Tibial nerve (tissue), 4 donors: Measurements from ENCODE around the gene URI1. TPM values are rescaled to one million over a fixed set of nuclear protein-coding genes. Genes with fewer than 3 reads are reported as not detected.

Experiments
- DNase-seq, 2 donors: peaks; one replicate each; pipeline ENCODE4 v3.0.0-alpha.2; 2019; ENCODE audit warnings: low spot score in 2 of 2
- H3K27ac ChIP-seq, 4 donors: fragments of 200-600 bp; sonication (generic) in 3 of 4; one replicate each; pipeline ENCODE4 v1.5.1; 2017 to 2019; ENCODE audit warnings: mild to moderate bottlenecking in 1 of 4
- H3K27me3 ChIP-seq, 2 donors: fragments of 200-600 bp; sonication (generic) in 1 of 2; one replicate each; pipeline versions ENCODE4 v1.5.1 to v1.6.0; 2017 to 2019
- H3K36me3 ChIP-seq, 3 donors: fragments of 200-600 bp; sonication (generic); one replicate each; pipeline ENCODE4 v1.5.1; 2018 to 2019
- H3K4me1 ChIP-seq, 4 donors: fragments of 200-600 bp; sonication (generic) in 3 of 4; one replicate each; pipeline ENCODE4 v1.5.1; 2017 to 2019
- H3K4me3 ChIP-seq, 4 donors: fragments of 200-600 bp; sonication (generic) in 3 of 4; one replicate each; pipeline ENCODE4 v1.5.1; 2017 to 2019; ENCODE audit warnings: mild to moderate bottlenecking in 1 of 4, moderate library complexity in 1 of 4
- H3K9me3 ChIP-seq, 4 donors: fragments of 200-600 bp; sonication (generic) in 3 of 4; one replicate each; pipeline ENCODE4 v1.5.1; 2017 to 2019
- CTCF ChIP-seq, 5 experiments: fragments of 200-600 bp in 3 of 5; fragments of 450-650 bp in 2 of 5; sonication (generic) in 3 of 5; IDR thresholded peaks; one replicate each; pipeline ENCODE4 v1.5.1; 2016 to 2019; ENCODE audit warnings: antibody characterized with exemption in 5 of 5, mild to moderate bottlenecking in 3 of 5, moderate library complexity in 2 of 5
- EP300 ChIP-seq, 2 donors: sonication (generic); formaldehyde crosslinking; IDR thresholded peaks; one replicate each; pipeline ENCODE4 v1.6.1; 2017; ENCODE audit warnings: antibody characterized with exemption in 2 of 2, mild to moderate bottlenecking in 1 of 2
- POLR2A ChIP-seq, 2 donors: fragments of 450-650 bp; IDR thresholded peaks; one replicate each; pipeline ENCODE4 v1.6.1; 2017; ENCODE audit warnings: antibody characterized with exemption in 2 of 2, mild to moderate bottlenecking in 2 of 2, moderate library complexity in 2 of 2
- WGBS, 2 donors: methylation state at CpG; one replicate each; pipeline ENCODE4 v1.1.5; 2018; 5-methylcytosine and 5-hydroxymethylcytosine counted together
- total RNA-seq, 4 donors: library from RNA; depleted of rRNA; stranded (reverse); fragments of >200 nt; gene quantifications; one replicate each; pipeline ENCODE4 v1.1.0, GENCODE V29; 2016

URI1 gene
- total RNA-seq, 4 donors from 2014 or later: 43.8 to 67.8 (median 59.1) TPM

GRCh38 chr19:29976151-29976943, 34.3 kb downstream of the URI1 start:
- no peak overlapping the region for H3K4me3 ChIP-seq
- TF ChIP-seq CTCF (IDR thresholded peaks at IDR 0.05) (no peak), POLR2A (IDR thresholded peaks at IDR 0.05) (no peak), EP300 (IDR thresholded peaks at IDR 0.05) (no peak)
- no peaks in the 10 kb centered on the region for H3K9me3 ChIP-seq
- WGBS, 2 donors: 94% methylated on average over 6 of the region's 6 CpGs
- H3K36me3 ChIP-seq: no peaks in the 10 kb centered on the region
- no peak overlapping the region for H3K27ac ChIP-seq
- H3K27me3 ChIP-seq: no peaks in the 10 kb centered on the region
- DNase-seq: no peak
- peaks cover 0 to 34% (median 8%) of the 10 kb centered on the region in 4 donors for H3K4me1 ChIP-seq

DNA sequence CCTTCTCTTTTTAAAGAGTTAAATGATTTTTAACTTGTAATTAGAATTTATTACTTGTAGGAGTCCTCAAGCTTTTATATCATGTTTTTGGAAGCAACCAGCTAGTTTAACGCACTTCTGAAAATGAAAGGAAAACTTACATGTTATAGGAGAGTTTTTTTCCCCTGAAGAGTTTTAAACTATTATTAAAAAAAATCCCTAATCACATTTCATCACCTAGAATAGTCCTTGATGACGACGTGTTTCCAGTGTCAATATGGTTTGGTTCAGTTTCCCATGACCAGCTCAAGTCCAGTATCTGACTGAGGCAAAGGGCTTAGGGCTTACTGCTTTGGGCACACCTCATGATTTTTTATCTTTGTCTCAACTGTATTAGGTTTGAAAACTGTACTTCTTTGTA, 36.0 kb downstream of the URI1 start:
- H3K27ac ChIP-seq: no peak overlapping the region
- no peak overlapping the region for H3K4me3 ChIP-seq
- no peaks in the 10 kb centered on the region for H3K27me3 ChIP-seq
- peaks cover 0 to 19% (median 8%) of the 10 kb centered on the region in 4 donors for H3K4me1 ChIP-seq
- no peaks in the 10 kb centered on the region for H3K36me3 ChIP-seq
- TF ChIP-seq POLR2A (IDR thresholded peaks at IDR 0.05) (no peak), CTCF (IDR thresholded peaks at IDR 0.05) (no peak), EP300 (IDR thresholded peaks at IDR 0.05) (no peak)
- WGBS, 2 donors: 55 to 58% methylated on average over 3 of the region's 3 CpGs
- no peaks in the 10 kb centered on the region for H3K9me3 ChIP-seq
- DNase-seq: no peak

GRCh38 chr19:29983568-29983967, 41.5 kb downstream of the URI1 start:
- peaks cover 0 to 11% (median 0%) of the 10 kb centered on the region in 3 donors for H3K36me3 ChIP-seq
- H3K4me1 ChIP-seq: peaks cover 0 to 4% (median under 1%) of the 10 kb centered on the region in 4 donors
- 81% methylated on average over 3 of the region's 3 CpGs for WGBS, 2 donors
- no peaks in the 10 kb centered on the region for H3K27me3 ChIP-seq
- H3K4me3 ChIP-seq: no peak overlapping the region
- TF ChIP-seq CTCF (IDR thresholded peaks at IDR 0.05) (no peak), EP300 (IDR thresholded peaks at IDR 0.05) (no peak), POLR2A (IDR thresholded peaks at IDR 0.05) (no peak)
- DNase-seq: no peak
- H3K27ac ChIP-seq: no peak overlapping the region
- H3K9me3 ChIP-seq: no peaks in the 10 kb centered on the region

DNA sequence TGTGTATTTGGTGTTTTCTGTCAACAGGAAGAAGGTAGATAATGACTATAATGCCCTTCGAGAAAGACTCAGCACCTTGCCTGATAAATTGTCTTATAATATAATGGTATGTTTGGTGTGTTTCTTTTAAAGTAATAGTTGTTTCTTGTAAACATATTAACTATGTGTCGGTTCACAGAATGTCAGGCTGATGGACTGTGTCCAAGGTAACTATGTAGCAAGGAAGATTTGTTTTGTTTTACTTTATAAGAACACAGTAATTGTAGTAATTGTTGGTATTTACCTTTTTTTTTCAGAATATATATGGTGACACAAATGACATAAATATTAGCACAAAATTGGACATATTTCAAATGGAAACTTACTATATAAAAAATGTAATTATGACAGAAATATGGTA, 43.2 kb downstream of the URI1 start:
- Histone ChIP-seq H3K27me3 (no peaks in the 10 kb centered on the region), H3K27ac (no peak overlapping the region), H3K4me1 (peaks cover 0 to 4% (median 0%) of the 10 kb centered on the region in 4 donors), H3K4me3 (no peak overlapping the region), H3K36me3 (peaks cover 0 to 15% (median 0%) of the 10 kb centered on the region in 3 donors), H3K9me3 (no peaks in the 10 kb centered on the region)
- DNase-seq: no peak
- TF ChIP-seq CTCF (IDR thresholded peaks at IDR 0.05): no peak
- TF ChIP-seq POLR2A (IDR thresholded peaks at IDR 0.05): no peak
- no peak for TF ChIP-seq EP300 (IDR thresholded peaks at IDR 0.05)
- 83 to 85% methylated on average over 2 of the region's 2 CpGs for WGBS, 2 donors

GRCh38 chr19:29988351-29988750, 46.3 kb downstream of the URI1 start:
- no peaks in the 10 kb centered on the region for H3K4me1 ChIP-seq
- 89 to 91% methylated on average over 9 of the region's 9 CpGs for WGBS, 2 donors

More at GRCh38 chr19:29988351-29988750, 46.3 kb downstream of the URI1 start:
- no peak for TF ChIP-seq POLR2A (IDR thresholded peaks at IDR 0.05)
- no peak for TF ChIP-seq CTCF (IDR thresholded peaks at IDR 0.05)
- TF ChIP-seq EP300 (IDR thresholded peaks at IDR 0.05): no peak
- Histone ChIP-seq H3K27me3 (no peaks in the 10 kb centered on the region), H3K36me3 (peaks cover 0 to 37% (median 0%) of the 10 kb centered on the region in 3 donors), H3K27ac (no peak overlapping the region), H3K4me3 (no peak overlapping the region), H3K9me3 (peaks cover 0 to 12% (median 2%) of the 10 kb centered on the region in 4 donors)
- DNase-seq: no peak
